CD4-positive, alpha-beta T cell (primary cell): ENCODE results near the gene TGFBR2. TPM values are rescaled to one million over a fixed set of nuclear protein-coding genes. Genes with fewer than 3 reads are reported as not detected.
A peak's percentile ranks its signal among the peaks of the same experiment; 100 is the strongest.

ENCODE experiments used
- ATAC-seq: fragments of 200-7000 bp; cut with Tn5 transposase; one replicate; pipeline ENCODE4 v1.10.0; 2022; ENCODE audit warnings: mild to moderate bottlenecking; ENCODE audit not compliant: poor library complexity
- CTCF ChIA-PET: fragments of 350-600 bp; sonication (Branson Sonifier 250); formaldehyde crosslinking; loops from one replicate; lab custom pipeline; 2021; ENCODE audit warnings: antibody characterized with exemption, inconsistent platforms; lab: Charles Lee
- POLR2A ChIA-PET: fragments of 350-600 bp; sonication (Branson Sonifier 250); formaldehyde crosslinking; loops from one replicate; lab custom pipeline; 2021; ENCODE audit warnings: antibody characterized with exemption, inconsistent platforms; lab: Charles Lee
- DNase-seq, 14 experiments: peaks; one replicate each; pipeline ENCODE4 v3.0.0-alpha.2; 2013 to 2020; ENCODE audit warnings: mixed read lengths in 2 of 14
- H3K27ac ChIP-seq, 2 donors: one replicate each; pipeline versions ENCODE4 v1.5.1 to v1.7.0; 2013; ENCODE audit warnings: low read length in 2 of 2, low read depth in 1 of 2, mild to moderate bottlenecking in 1 of 2
- H3K27me3 ChIP-seq, 2 experiments: 1 replicate in 1 of 2; 2 replicates in 1 of 2; pipeline versions ENCODE4 v1.6.1 to v1.7.0; 2013; ENCODE audit warnings: low read length in 2 of 2, control low read depth in 1 of 2, mild to moderate bottlenecking in 1 of 2, moderate library complexity in 1 of 2; ENCODE audit not compliant: insufficient read depth in 2 of 2, control insufficient read depth in 1 of 2
- H3K36me3 ChIP-seq: one replicate; pipeline ENCODE4 v1.6.1; 2013; ENCODE audit warnings: low read length, control low read depth; ENCODE audit not compliant: insufficient read depth
- H3K4me1 ChIP-seq: one replicate; pipeline ENCODE4 v1.6.1; 2013; ENCODE audit warnings: low read length, control low read depth; ENCODE audit not compliant: insufficient read depth
- H3K4me3 ChIP-seq: one replicate; pipeline ENCODE4 v1.5.1; 2013; ENCODE audit warnings: mild to moderate bottlenecking, low read length, moderate library complexity
- H3K9me3 ChIP-seq, 2 experiments: 1 replicate in 1 of 2; 2 replicates in 1 of 2; pipeline versions ENCODE4 v1.6.1 to v1.7.0; 2013; ENCODE audit warnings: low read length in 2 of 2, mild to moderate bottlenecking in 2 of 2, control low read depth in 1 of 2, moderate library complexity in 1 of 2; ENCODE audit not compliant: control insufficient read depth in 1 of 2, insufficient read depth in 1 of 2
- H3K27ac Mint-ChIP-seq: one replicate; pipeline ENCODE4 v1.8.0; 2020; ENCODE audit warnings: mixed read lengths
- H3K27me3 Mint-ChIP-seq: one replicate; pipeline ENCODE4 v1.8.0; 2021; ENCODE audit warnings: mixed read lengths
- H3K36me3 Mint-ChIP-seq: one replicate; pipeline ENCODE4 v1.8.0; 2021; ENCODE audit warnings: low read depth, mixed read lengths
- H3K4me1 Mint-ChIP-seq: one replicate; pipeline ENCODE4 v1.8.0; 2021; ENCODE audit warnings: low read depth, mixed read lengths
- H3K4me3 Mint-ChIP-seq: one replicate; pipeline ENCODE4 v1.8.0; 2020; ENCODE audit warnings: mild to moderate bottlenecking, mixed read lengths
- H3K9me3 Mint-ChIP-seq: one replicate; pipeline ENCODE4 v1.8.0; 2020; ENCODE audit warnings: mixed read lengths
- intact Hi-C, 2 experiments: fragments of 100-400 bp; cut with DNase I in 1 of 2; cut with micrococcal nuclease in 1 of 2; formaldehyde crosslinking; loops; one replicate each; pipeline versions ENCODE4 v1.15.1 to v1.9.0; 2023 to 2025; cut with DNase I, micrococcal nuclease
- total RNA-seq, 174 experiments: library from RNA in 2 of 174; stranded (reverse) in 2 of 174; gene quantifications; one replicate each; pipeline ENCODE4 v1.2.3 and lab custom pipeline; 2021 to 2026
- TF ChIP-seq, protein P1 (sequence below): fragments of 200-600 bp; IDR thresholded peaks from one replicate; pipeline ENCODE4 v1.8.0; 2022; ENCODE audit warnings: antibody characterized with exemption, mild to moderate bottlenecking

Gene TGFBR2
- total RNA-seq, 2 experiments from 2014 or later, result 203 to 205 TPM

- Mint-ChIP-seq H3K27ac (peak overlapping the region; percentile 50), H3K27me3 (no peaks in the 10 kb centered on the region), H3K36me3 (peaks cover 88% of the 10 kb centered on the region), H3K4me3 (no peak overlapping the region), H3K9me3 (no peaks in the 10 kb centered on the region), H3K4me1 (peaks cover 71% of the 10 kb centered on the region)
- ChIA-PET POLR2A (interaction anchor here (1.1 to 1.6 kb wide), 6 partner anchors 11 to 376 kb away, joined by 3 to 6 read pairs (median 3); no protein-coding TSS in a partner anchor), CTCF (interaction anchor here (0.5 to 1.7 kb wide), 3 partner anchors 135 to 204 kb away, joined by 3 to 5 read pairs (median 3); no protein-coding TSS in a partner anchor)
- ATAC-seq (no peak), DNase-seq (no peak)
- no peaks in the 10 kb centered on the region for H3K27me3 ChIP-seq
- H3K27ac ChIP-seq, result no peak overlapping the region
- H3K9me3 ChIP-seq, result no peaks in the 10 kb centered on the region
- no peak overlapping the region for H3K4me3 ChIP-seq
- TF ChIP-seq, protein P1, sequence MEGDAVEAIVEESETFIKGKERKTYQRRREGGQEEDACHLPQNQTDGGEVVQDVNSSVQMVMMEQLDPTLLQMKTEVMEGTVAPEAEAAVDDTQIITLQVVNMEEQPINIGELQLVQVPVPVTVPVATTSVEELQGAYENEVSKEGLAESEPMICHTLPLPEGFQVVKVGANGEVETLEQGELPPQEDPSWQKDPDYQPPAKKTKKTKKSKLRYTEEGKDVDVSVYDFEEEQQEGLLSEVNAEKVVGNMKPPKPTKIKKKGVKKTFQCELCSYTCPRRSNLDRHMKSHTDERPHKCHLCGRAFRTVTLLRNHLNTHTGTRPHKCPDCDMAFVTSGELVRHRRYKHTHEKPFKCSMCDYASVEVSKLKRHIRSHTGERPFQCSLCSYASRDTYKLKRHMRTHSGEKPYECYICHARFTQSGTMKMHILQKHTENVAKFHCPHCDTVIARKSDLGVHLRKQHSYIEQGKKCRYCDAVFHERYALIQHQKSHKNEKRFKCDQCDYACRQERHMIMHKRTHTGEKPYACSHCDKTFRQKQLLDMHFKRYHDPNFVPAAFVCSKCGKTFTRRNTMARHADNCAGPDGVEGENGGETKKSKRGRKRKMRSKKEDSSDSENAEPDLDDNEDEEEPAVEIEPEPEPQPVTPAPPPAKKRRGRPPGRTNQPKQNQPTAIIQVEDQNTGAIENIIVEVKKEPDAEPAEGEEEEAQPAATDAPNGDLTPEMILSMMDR, result no peak
- H3K4me1 ChIP-seq, result peaks cover 10% of the 10 kb centered on the region
- intact Hi-C loops, result loop anchor here (2.0 to 10.0 kb wide), 3 partner anchors 181 to 583 kb away; no protein-coding TSS in a partner anchor
- H3K36me3 ChIP-seq, result peaks cover 61% of the 10 kb centered on the region
These were observed 89.1 kb downstream of the TGFBR2 start for GRCh38 chr3:30695302-30696061.

- H3K27ac Mint-ChIP-seq, result peak overlapping the region; percentile 50
- Histone ChIP-seq H3K36me3 (peaks cover 51% of the 10 kb centered on the region), H3K9me3 (no peaks in the 10 kb centered on the region), H3K27ac (no peak overlapping the region), H3K4me3 (no peak overlapping the region), H3K4me1 (peaks cover 4% of the 10 kb centered on the region), H3K27me3 (no peaks in the 10 kb centered on the region)
- H3K4me3 Mint-ChIP-seq, result no peak overlapping the region
- ATAC-seq, result no peak
- no peaks in the 10 kb centered on the region for H3K27me3 Mint-ChIP-seq
- intact Hi-C loops, result loop anchor here in 1 of 2 experiments (10.0 kb wide), 2 partner anchors 182 to 262 kb away; no protein-coding TSS in a partner anchor
- POLR2A ChIA-PET, result interaction anchor here (0.6 to 1.6 kb wide), 7 partner anchors 8 to 433 kb away, joined by 3 to 6 read pairs (median 3); no protein-coding TSS in a partner anchor
- peaks cover 71% of the 10 kb centered on the region for H3K4me1 Mint-ChIP-seq
- CTCF ChIA-PET, result interaction anchor here (0.5 to 1.7 kb wide), 2 partner anchors 136 to 498 kb away, joined by 3 to 4 read pairs; no protein-coding TSS in a partner anchor
- peaks cover 83% of the 10 kb centered on the region for H3K36me3 Mint-ChIP-seq
- no peak for DNase-seq
- no peaks in the 10 kb centered on the region for H3K9me3 Mint-ChIP-seq
- TF ChIP-seq, protein P1, result no peak
These were observed 90.0 kb downstream of the TGFBR2 start for GRCh38 chr3:30696403-30696819.

- peaks cover 2% of the 10 kb centered on the region for H3K4me1 ChIP-seq
- H3K36me3 Mint-ChIP-seq, result peaks cover 78% of the 10 kb centered on the region
- CTCF ChIA-PET, result interaction anchor here (1.7 kb wide), 1 partner anchor 498 kb away, joined by 4 read pairs; no protein-coding TSS in a partner anchor
- POLR2A ChIA-PET, result interaction anchor here (1.1 to 1.6 kb wide), 3 partner anchors 9 to 434 kb away, joined by 3 to 6 read pairs (median 3); no protein-coding TSS in a partner anchor
- H3K27ac ChIP-seq, result no peak overlapping the region
- H3K27me3 Mint-ChIP-seq, result no peaks in the 10 kb centered on the region
- no peaks in the 10 kb centered on the region for H3K9me3 Mint-ChIP-seq
- ATAC-seq (no peak), DNase-seq (no peak)
- intact Hi-C loops, result loop anchor here in 1 of 2 experiments (10.0 kb wide), 2 partner anchors 182 to 262 kb away; no protein-coding TSS in a partner anchor
- H3K36me3 ChIP-seq, result peaks cover 47% of the 10 kb centered on the region
- H3K4me3 ChIP-seq, result no peak overlapping the region
- peaks cover 71% of the 10 kb centered on the region for H3K4me1 Mint-ChIP-seq
- H3K4me3 Mint-ChIP-seq, result no peak overlapping the region
- H3K27me3 ChIP-seq, result no peaks in the 10 kb centered on the region
- no peaks in the 10 kb centered on the region for H3K9me3 ChIP-seq
- H3K27ac Mint-ChIP-seq, result peak overlapping the region; percentile 50
- TF ChIP-seq, protein P1, result no peak
These were observed 90.5 kb downstream of the TGFBR2 start for GRCh38 chr3:30696896-30697295.
